ENCODE data around the gene ID1.
"Not testable (repeated sequence)": the region's sequence is repeated elsewhere in the genome, so short reads cannot be mapped to it uniquely, and the experiment has no call there.

Gene ID1

GRCh38 chr20:31573555-31574321 lies 31.4 kb upstream of the ID1 start:
- DNase-seq (ENCODE audit: low spot score) = no peak

- DNase-seq (ENCODE audit: low spot score) = not testable (repeated sequence)
These were observed 30.1 kb upstream of the ID1 start for GRCh38 chr20:31574986-31575385.

GRCh38 chr20:31576751-31577150 lies 28.3 kb upstream of the ID1 start:
- DNase-seq (ENCODE audit: low spot score) = no peak

GRCh38 chr20:31577194-31577593 lies 27.9 kb upstream of the ID1 start:
- no peak for DNase-seq (ENCODE audit: low spot score)

GRCh38 chr20:31578448-31579138 lies 26.5 kb upstream of the ID1 start:
- DNase-seq (ENCODE audit: low spot score) = no peak

- no peak for DNase-seq (ENCODE audit: low spot score)
These were observed 25.8 kb upstream of the ID1 start for GRCh38 chr20:31579245-31579644.

GRCh38 chr20:31579941-31580651 lies 25.0 kb upstream of the ID1 start:
- DNase-seq (ENCODE audit: low spot score) = not testable (repeated sequence)

GRCh38 chr20:31580706-31581105 lies 24.4 kb upstream of the ID1 start:
- DNase-seq (ENCODE audit: low spot score) = no peak

GRCh38 chr20:31581391-31581790 lies 23.7 kb upstream of the ID1 start:
- no peak for DNase-seq (ENCODE audit: low spot score)

GRCh38 chr20:31587545-31588389 lies 17.3 kb upstream of the ID1 start:
- peak; percentile 63 for DNase-seq (ENCODE audit: low spot score)

GRCh38 chr20:31590717-31591225 lies 14.3 kb upstream of the ID1 start:
- DNase-seq (ENCODE audit: low spot score) = no peak

- DNase-seq (ENCODE audit: low spot score) = no peak
These were observed 11.7 kb upstream of the ID1 start for GRCh38 chr20:31593221-31594001.

- DNase-seq (ENCODE audit: low spot score) = no peak
These were observed 11.0 kb upstream of the ID1 start for GRCh38 chr20:31594002-31594557.

GRCh38 chr20:31594558-31595379 lies 10.3 kb upstream of the ID1 start:
- DNase-seq (ENCODE audit: low spot score) = no peak

- no peak for DNase-seq (ENCODE audit: low spot score)
These were observed 9.8 kb upstream of the ID1 start for GRCh38 chr20:31595380-31595653.

- peak; percentile 77 for DNase-seq (ENCODE audit: low spot score)
These were observed 9.3 kb upstream of the ID1 start for GRCh38 chr20:31595654-31596411.

- not testable (repeated sequence) for DNase-seq (ENCODE audit: low spot score)
These were observed 8.7 kb upstream of the ID1 start for GRCh38 chr20:31596412-31596715.

- no peak for DNase-seq (ENCODE audit: low spot score)
These were observed 8.1 kb upstream of the ID1 start for GRCh38 chr20:31596831-31597480.

- no peak for DNase-seq (ENCODE audit: low spot score)
These were observed 7.6 kb upstream of the ID1 start for GRCh38 chr20:31597481-31597855.
